Panc1 (cell line): ENCODE results near the gene MYO7A.

Experiments
- SIN3A ChIP-seq: IDR thresholded peaks from 2 replicates; pipeline ENCODE4 v1.6.1; 2012; ENCODE audit warnings: low read depth, mild to moderate bottlenecking, low read length, moderate library complexity, borderline replicate concordance; ENCODE audit not compliant: insufficient read depth
- TF ChIP-seq, protein P1 (sequence below): fragments of 450-650 bp; IDR thresholded peaks from 2 replicates; pipeline ENCODE4 v1.5.1; 2017; ENCODE audit warnings: mild to moderate bottlenecking

DNA sequence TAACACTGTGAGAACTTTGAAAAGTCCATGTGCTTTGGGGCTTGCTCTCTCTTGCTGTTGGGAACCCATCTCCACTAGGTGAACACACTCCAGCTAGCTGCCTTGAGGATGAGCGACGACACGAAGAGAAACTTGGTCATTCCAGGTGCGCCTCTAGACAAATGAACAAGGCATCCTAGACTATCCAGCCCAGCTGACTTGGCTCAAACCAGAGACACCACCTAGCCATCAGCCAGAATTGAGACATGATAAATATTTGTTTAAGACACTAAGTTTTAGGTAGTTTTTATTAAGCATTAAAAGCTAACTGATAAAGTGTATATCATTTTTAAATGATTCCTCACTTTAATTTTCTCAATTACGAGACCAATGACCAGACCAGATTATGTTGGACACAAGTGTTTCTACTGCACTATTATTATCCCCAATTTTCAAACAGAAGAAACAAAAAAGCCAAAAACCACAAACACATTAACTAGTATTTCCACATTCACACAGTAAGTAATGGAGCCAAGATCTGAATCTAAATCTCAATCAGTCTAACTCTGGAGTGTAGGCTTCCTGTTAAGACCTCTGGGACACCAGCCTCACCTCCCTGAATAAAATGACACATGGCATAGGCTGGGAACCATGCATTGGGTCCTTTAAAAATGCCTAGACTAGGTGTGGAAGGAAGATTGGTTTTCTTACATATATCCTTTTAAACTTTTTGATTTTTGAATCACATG lies 103.0 kb downstream of the MYO7A start:
- TF ChIP-seq, protein P1, sequence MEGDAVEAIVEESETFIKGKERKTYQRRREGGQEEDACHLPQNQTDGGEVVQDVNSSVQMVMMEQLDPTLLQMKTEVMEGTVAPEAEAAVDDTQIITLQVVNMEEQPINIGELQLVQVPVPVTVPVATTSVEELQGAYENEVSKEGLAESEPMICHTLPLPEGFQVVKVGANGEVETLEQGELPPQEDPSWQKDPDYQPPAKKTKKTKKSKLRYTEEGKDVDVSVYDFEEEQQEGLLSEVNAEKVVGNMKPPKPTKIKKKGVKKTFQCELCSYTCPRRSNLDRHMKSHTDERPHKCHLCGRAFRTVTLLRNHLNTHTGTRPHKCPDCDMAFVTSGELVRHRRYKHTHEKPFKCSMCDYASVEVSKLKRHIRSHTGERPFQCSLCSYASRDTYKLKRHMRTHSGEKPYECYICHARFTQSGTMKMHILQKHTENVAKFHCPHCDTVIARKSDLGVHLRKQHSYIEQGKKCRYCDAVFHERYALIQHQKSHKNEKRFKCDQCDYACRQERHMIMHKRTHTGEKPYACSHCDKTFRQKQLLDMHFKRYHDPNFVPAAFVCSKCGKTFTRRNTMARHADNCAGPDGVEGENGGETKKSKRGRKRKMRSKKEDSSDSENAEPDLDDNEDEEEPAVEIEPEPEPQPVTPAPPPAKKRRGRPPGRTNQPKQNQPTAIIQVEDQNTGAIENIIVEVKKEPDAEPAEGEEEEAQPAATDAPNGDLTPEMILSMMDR = no peak
- no peak for TF ChIP-seq SIN3A
